ENCODE measurements around the gene CSNK2A3. TPM values are rescaled to one million over a fixed set of nuclear protein-coding genes. Genes with fewer than 3 reads are reported as not detected.

Gene CSNK2A3
- total RNA-seq, 1 experiment from 2014 or later: 1.4 TPM

GRCh38 chr11:11397036-11397415 lies 44.0 kb upstream of the CSNK2A3 start:
- Mint-ChIP-seq H3K9me3 (no peaks in the 10 kb centered on the region), H3K4me3 (no peak overlapping the region), H3K27me3 (ENCODE audit: low read depth) (no peaks in the 10 kb centered on the region), H3K4me1 (peaks cover 5% of the 10 kb centered on the region), H3K36me3 (no peaks in the 10 kb centered on the region), H3K27ac (no peak overlapping the region)
- DNase-seq (ENCODE audit: low spot score) (no peak), ATAC-seq (no peak)
- POLR2A ChIA-PET: no interaction called here
- CTCF ChIA-PET: no interaction called here
- no peak for TF ChIP-seq ZNF423 (CRISPR knock-in tag; IDR thresholded peaks at IDR 0.05)
- TF ChIP-seq USF2 (CRISPR knock-in tag; IDR thresholded peaks at IDR 0.05): no peak
- TF ChIP-seq ELF4 (CRISPR knock-in tag; IDR thresholded peaks at IDR 0.05; ENCODE audit: low read depth): no peak
- TF ChIP-seq USF1 (CRISPR knock-in tag; IDR thresholded peaks at IDR 0.05): no peak
- TF ChIP-seq ZSCAN18 (CRISPR knock-in tag; IDR thresholded peaks at IDR 0.05): no peak
- TF ChIP-seq CREM (CRISPR knock-in tag; IDR thresholded peaks at IDR 0.05): no peak
- no peak for TF ChIP-seq FOXP4 (CRISPR knock-in tag; IDR thresholded peaks at IDR 0.05)
- no peak for TF ChIP-seq IRF1 (CRISPR knock-in tag; IDR thresholded peaks at IDR 0.05)
- no peak for TF ChIP-seq ATF3 (CRISPR knock-in tag; conservative IDR thresholded peaks at IDR 0.05)
- no peak for TF ChIP-seq E2F4 (CRISPR knock-in tag; IDR thresholded peaks at IDR 0.05; ENCODE audit: borderline replicate concordance, low read depth)
- no peak for TF ChIP-seq ZNF281 (CRISPR knock-in tag; IDR thresholded peaks at IDR 0.05)
- no peak for TF ChIP-seq MYBL2 (CRISPR knock-in tag; IDR thresholded peaks at IDR 0.05)
- no peak for TF ChIP-seq TP53 (CRISPR knock-in tag; IDR thresholded peaks at IDR 0.05)
- no peak for TF ChIP-seq TEAD4 (CRISPR knock-in tag; IDR thresholded peaks at IDR 0.05)
- TF ChIP-seq TEAD1 (CRISPR knock-in tag; IDR thresholded peaks at IDR 0.05): no peak
